ACC112 (cell line): ENCODE data around the gene PDE4C.

Source experiments
- H2AFZ ChIP-seq: fragments of 200-600 bp; sonication (generic); one replicate; pipeline ENCODE4 v1.6.0; 2017; ENCODE audit warnings: antibody characterized with exemption, low read length; ENCODE audit not compliant: unreplicated experiment
- H3K27ac ChIP-seq: fragments of 200-600 bp; sonication (generic); 2 replicates; pipeline ENCODE4 v1.5.1; 2014; ENCODE audit warnings: low read depth, mild to moderate bottlenecking, antibody characterized with exemption, low read length, moderate library complexity
- H3K27me3 ChIP-seq: fragments of 200-600 bp; sonication (generic); 2 replicates; pipeline ENCODE4 v1.6.1; 2014; ENCODE audit warnings: mild to moderate bottlenecking, antibody characterized with exemption, low read length, moderate library complexity, mixed read lengths; ENCODE audit not compliant: insufficient read depth
- H3K36me3 ChIP-seq: fragments of 200-600 bp; sonication (generic); 2 replicates; pipeline ENCODE4 v1.6.1; 2016; ENCODE audit warnings: mild to moderate bottlenecking, antibody characterized with exemption, low read length, moderate library complexity, mixed read lengths; ENCODE audit not compliant: insufficient read depth
- H3K4me1 ChIP-seq: fragments of 200-600 bp; sonication (generic); one replicate; pipeline ENCODE4 v1.6.1; 2016; ENCODE audit warnings: low read length, mixed read lengths; ENCODE audit not compliant: insufficient read depth, unreplicated experiment, control insufficient read depth
- H3K4me3 ChIP-seq: fragments of 200-600 bp; sonication (generic); 2 replicates; pipeline ENCODE4 v1.5.1; 2014; ENCODE audit warnings: mild to moderate bottlenecking, low read depth, low read length
- H3K79me2 ChIP-seq: fragments of 200-600 bp; sonication (generic); one replicate; pipeline ENCODE4 v1.6.0; 2016; ENCODE audit warnings: low read length; ENCODE audit not compliant: control insufficient read depth, unreplicated experiment, insufficient read depth

The PDE4C gene

DNA sequence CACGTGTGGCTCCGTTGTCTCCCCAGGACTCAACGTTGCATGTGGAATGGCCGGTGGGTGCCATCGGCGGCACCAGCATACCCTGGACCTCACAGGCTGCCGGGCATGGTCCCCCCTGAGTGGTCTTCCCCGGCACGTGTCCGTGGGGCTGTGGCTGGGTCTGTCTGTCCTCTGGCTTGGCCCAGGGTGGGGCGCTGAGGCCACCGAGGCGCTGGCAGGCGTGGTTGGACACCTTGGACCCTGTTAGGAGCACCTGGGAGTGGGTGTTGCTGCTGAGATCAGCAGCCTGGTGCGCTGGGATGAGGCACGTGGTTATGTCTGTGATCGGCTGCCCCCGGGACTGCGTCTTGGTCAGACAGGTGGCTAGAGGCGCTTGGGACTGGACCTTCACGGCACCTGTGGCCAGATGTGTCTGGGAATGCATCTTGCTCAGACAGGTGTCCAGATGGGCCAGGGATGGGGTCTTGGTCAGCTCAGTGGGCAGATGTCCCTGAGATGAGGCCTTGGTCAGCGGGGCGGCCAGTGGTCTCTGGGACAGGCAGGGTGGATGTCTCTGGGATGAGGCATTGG lies 38.8 kb upstream of the PDE4C start:
- Histone ChIP-seq H3K79me2 (no peaks in the 10 kb centered on the region), H3K27ac (no peak overlapping the region), H2AFZ (no peak overlapping the region), H3K36me3 (no peaks in the 10 kb centered on the region), H3K27me3 (no peaks in the 10 kb centered on the region), H3K4me3 (no peak overlapping the region), H3K4me1 (no peaks in the 10 kb centered on the region)

DNA sequence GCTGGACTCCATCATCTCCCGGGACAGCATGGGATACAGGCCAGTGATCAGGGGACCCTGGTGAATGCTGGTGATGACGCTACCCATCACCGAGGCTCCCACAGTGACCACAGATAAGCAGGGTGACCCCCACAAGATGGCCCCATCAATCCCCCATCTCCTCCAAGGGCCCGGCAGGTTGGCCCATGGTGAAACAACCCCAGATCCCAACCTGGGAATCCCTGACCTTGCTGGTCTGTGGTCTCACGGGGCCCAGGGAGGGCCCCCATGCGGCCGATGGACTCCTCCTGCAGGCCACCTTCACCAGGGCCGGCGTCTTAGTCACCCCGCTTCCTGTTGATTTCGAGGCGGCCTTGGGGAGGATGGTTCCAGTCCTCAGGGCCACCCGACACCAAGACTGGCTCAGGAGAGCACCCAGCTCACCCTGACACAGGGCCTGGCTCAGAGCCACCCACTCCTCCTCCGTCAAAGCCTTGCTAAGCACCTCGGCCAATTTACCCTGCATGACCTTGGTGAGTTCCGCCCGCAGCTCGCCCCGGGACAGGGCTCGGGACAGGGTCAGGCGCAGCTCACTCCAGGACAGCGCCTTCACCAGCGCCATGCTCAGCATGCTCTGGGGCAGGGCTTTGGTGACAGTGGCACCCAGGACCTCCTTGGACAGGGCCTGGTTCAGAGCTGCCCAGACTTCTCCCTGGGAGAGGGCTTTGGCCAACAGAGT lies 38.1 kb upstream of the PDE4C start:
- Histone ChIP-seq H2AFZ (no peak overlapping the region), H3K27me3 (no peaks in the 10 kb centered on the region), H3K4me1 (no peaks in the 10 kb centered on the region), H3K27ac (no peak overlapping the region), H3K4me3 (no peak overlapping the region), H3K79me2 (no peaks in the 10 kb centered on the region), H3K36me3 (no peaks in the 10 kb centered on the region)

DNA sequence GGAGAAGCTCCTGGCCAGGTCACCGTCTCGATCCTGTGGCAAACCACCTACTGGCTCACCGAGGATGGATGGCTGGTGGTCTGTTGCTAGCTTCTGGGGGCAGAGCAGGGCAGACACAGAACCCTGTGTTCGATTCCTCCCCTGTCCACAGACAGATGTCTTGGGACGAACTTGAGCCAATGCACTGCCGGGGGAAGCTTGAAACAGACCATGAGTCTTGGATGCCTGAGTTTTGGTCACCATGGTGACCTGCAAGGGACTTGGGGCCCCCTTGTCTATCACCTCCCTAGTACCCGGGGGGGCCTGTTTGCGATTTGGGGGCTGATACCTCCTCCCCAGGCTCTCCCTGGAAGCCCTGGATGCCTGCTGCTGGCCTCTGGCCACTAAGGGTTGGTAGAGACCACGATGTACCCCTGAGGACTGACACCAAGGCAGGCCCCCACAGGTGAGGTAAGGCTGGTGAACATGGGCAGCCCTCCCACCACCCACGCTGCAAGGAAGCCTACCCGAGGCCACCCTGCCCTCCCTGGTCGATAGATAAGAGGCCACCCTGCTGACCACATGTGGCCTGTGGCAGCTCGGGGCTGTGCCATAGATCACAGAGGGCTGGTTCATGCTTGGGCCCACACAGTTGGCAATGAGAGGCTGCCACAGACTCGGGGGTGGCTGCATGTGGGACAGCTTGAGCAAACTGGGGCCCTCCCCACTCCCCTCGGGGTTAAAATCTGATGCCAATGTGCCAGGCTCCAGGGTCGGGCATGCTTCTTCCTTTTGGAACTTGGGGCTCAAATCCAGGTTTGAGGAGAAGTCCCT lies 37.3 kb upstream of the PDE4C start:
- Histone ChIP-seq H3K4me3 (no peak overlapping the region), H3K27me3 (no peaks in the 10 kb centered on the region), H3K4me1 (no peaks in the 10 kb centered on the region), H3K36me3 (no peaks in the 10 kb centered on the region), H3K79me2 (no peaks in the 10 kb centered on the region), H2AFZ (no peak overlapping the region), H3K27ac (no peak overlapping the region)

DNA sequence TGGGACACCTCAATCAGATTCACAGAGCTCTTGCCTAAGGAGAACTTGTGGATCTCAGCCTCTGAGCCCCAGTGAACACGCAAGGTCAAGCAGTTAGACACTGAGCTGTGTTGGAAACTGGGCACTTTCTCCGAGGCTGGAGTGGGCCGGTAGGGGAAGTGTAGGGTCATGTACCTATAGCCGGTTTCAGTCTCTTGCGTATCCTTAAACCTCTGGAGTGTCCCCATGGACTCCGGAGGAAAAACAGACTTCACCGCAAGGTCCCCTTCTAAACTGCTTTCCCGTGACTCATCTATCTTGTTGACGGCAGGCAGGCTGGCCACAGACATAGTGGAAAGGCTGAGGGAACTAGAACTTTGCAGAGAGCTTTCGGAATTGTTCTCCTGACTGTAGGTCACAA lies 36.7 kb upstream of the PDE4C start:
- no peak overlapping the region for H2AFZ ChIP-seq
- no peaks in the 10 kb centered on the region for H3K4me1 ChIP-seq
- H3K27ac ChIP-seq, result no peak overlapping the region
- no peak overlapping the region for H3K4me3 ChIP-seq
- H3K79me2 ChIP-seq, result no peaks in the 10 kb centered on the region
- no peaks in the 10 kb centered on the region for H3K36me3 ChIP-seq
- no peaks in the 10 kb centered on the region for H3K27me3 ChIP-seq

DNA sequence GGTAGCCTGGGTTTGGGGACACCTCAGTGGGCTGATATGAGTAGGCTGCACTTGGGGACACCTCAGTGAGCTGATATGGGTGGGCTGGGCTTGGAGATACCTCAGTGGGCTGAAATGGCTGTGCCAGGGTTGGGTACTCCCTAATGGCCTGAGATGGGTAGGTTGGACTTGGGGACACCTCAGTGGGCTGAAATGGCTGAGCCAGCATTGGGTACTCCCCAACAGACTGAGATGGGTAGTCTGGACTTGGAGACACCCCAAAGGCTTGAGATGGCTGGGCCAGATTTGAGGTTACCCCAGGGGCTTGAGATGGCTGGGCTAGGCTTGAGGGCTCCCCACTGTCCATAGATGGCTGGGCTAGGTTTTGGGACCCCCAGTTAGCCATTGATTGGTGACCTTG lies 35.9 kb upstream of the PDE4C start:
- Histone ChIP-seq H3K4me1 (no peaks in the 10 kb centered on the region), H3K36me3 (no peaks in the 10 kb centered on the region), H3K27me3 (no peaks in the 10 kb centered on the region), H3K79me2 (no peaks in the 10 kb centered on the region), H3K4me3 (no peak overlapping the region), H3K27ac (no peak overlapping the region), H2AFZ (no peak overlapping the region)

DNA sequence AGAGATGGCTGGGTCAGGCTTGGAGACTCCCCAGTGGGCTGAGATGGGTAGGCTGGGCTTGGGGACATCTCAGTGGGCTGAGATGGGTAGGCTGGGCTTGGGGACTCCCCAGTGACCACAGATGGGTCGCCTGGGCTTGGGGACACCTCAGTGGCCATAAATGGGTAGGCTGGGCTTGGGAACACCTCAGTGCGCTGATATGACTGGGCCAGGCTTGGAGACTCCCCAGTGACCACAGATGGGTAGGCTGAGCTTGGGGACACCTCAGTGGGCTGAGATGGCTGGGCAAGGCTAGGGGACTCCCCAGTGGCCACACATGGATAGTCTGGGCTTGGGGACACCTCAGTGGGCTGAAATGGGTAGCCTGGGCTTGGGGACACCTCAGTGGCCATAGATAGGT lies 35.2 kb upstream of the PDE4C start:
- Histone ChIP-seq H3K79me2 (no peaks in the 10 kb centered on the region), H3K4me1 (no peaks in the 10 kb centered on the region), H3K4me3 (no peak overlapping the region), H3K27ac (no peak overlapping the region), H3K36me3 (no peaks in the 10 kb centered on the region), H2AFZ (no peak overlapping the region), H3K27me3 (no peaks in the 10 kb centered on the region)

DNA sequence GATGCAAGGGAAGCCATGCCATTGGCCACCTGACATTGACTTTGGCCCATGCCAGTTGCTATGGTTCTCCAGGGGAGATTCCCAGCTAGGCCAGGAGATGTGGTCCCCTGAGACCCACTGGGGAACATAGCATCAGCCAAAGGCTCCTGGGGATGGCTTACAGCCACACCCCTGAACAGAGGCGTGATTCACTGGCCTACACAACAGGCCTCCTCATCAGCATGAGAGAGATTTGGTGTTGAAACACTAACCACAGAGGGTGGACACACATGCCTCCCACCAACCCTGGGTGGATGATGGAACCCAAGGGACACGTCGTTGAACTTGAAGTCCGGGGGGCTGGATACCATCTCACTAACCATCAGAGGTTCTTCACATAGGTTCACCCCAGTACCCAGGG lies 33.7 kb upstream of the PDE4C start:
- Histone ChIP-seq H3K27me3 (peaks cover 4% of the 10 kb centered on the region; the same call in 1 of the 2 replicates), H3K27ac (no peak overlapping the region), H2AFZ (no peak overlapping the region)

DNA sequence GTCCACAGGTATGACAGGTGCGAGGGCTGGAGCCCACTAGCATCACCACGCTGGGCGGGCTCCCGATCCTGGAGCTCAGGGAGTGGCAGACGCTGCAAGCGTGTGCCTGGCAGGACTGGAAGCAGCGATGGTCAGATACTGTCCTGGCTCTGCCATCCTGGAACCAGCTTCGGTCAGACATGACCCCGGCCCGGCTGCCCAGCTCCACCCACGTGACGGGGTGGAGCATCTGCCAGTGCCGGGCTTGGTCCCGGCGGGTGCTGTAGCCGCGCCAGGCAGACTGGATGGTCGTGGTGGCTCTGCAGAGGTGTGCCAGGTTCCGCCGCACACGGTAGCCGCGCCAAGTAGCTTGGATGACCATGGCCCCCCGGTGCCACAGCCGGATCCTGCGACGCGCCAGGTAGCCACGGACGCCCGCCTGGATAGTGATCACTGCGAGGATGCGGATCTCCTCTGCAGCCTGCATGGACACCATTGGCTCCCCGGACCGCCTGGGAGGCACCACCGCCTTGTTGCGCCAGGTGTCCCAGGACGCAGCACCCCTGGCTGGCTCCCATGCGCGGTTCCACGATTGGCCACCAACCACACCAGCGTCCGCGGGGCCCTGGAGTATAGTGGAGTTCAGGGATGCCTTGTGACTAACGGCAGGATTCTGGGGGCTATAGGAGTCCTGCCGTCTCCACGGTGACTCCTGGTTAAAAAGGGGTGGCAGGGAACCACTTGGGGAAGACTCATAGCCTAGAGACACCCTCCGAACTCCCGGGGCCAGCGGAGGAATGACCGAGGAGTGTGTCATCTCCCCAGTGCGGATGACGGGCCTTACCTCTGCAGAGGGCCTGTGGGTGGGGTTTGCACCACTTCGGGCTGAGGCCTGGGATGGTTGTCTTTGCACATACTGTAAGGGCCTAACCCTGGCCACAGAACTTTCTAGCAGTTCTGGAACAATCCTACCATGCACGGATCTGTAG lies 31.5 kb upstream of the PDE4C start:
- H3K4me1 ChIP-seq, result no peaks in the 10 kb centered on the region
- H3K4me3 ChIP-seq, result no peak overlapping the region
- H3K27me3 ChIP-seq, result peaks cover 16% of the 10 kb centered on the region; the same call in 1 of the 2 replicates
- H3K36me3 ChIP-seq, result no peaks in the 10 kb centered on the region
- H3K27ac ChIP-seq, result no peak overlapping the region
- no peak overlapping the region for H2AFZ ChIP-seq
- H3K79me2 ChIP-seq, result no peaks in the 10 kb centered on the region

More for the DNA sequence above, 33.7 kb upstream of the PDE4C start:
- H3K36me3 ChIP-seq, result no peaks in the 10 kb centered on the region
- H3K4me3 ChIP-seq, result no peak overlapping the region
- no peaks in the 10 kb centered on the region for H3K79me2 ChIP-seq
- no peaks in the 10 kb centered on the region for H3K4me1 ChIP-seq

DNA sequence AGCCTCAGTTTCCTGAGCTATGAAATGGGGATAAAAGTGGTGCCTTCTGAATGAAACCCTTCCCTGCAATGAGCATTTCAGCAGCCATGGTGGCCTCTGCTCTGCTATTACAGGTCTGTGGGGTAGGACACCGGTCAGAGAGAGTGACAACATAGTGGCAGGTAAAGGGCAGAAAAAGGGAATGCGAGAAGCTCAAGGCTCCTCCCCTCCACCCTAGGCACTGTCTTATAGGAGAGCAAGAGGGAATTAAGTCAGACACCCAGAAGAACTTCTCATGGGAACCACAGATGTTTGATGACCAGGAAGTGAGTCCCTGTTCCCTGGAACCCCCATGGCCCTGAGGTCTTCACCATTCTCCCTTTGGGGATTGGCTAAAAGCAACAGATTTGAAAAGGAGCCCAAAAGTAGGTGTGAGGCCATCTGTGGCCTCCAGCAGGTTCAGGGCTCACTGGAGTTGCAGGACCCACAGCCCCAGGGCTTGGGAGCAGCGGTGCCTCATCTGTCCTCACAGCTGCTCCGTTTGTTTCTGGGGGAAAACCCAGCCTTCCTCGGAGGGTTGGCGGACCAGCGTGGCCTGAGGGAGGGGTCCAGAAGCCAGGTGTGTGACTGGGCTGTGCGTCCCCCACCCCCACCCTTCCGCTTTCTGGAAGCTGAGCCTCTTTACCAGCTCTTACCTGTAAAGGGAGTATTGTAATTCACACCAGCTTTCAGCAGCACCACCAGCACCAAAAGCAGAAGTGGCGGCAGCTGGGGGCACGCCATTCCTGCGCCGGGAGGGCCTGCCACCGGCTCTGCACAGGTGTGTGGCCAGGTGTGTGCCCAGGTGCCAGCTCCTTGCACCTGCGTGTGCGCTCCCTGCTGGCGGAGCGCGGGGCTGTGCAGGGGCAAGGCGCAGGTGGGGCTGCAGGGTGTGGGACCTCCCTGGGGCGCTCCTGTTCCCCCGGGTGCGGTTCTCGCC lies 28.6 kb upstream of the PDE4C start:
- Histone ChIP-seq H3K27ac (no peak overlapping the region), H3K27me3 (peaks cover 16% of the 10 kb centered on the region; the same call in 1 of the 2 replicates), H3K4me3 (no peak overlapping the region)

More for the DNA sequence above, 28.6 kb upstream of the PDE4C start:
- Histone ChIP-seq H3K79me2 (no peaks in the 10 kb centered on the region), H3K36me3 (no peaks in the 10 kb centered on the region), H3K4me1 (no peaks in the 10 kb centered on the region), H2AFZ (no peak overlapping the region)
